Sigmoid colon (tissue), 7 donors: ENCODE results near the gene CHD5. TPM values are rescaled to one million over a fixed set of nuclear protein-coding genes. Genes with fewer than 3 reads are reported as not detected.

ENCODE experiments used
- DNase-seq: peaks from one replicate; pipeline ENCODE4 v3.0.0-alpha.2; 2019
- H3K27ac ChIP-seq, 4 donors: fragments of 200-600 bp; sonication (generic); one replicate each; pipeline ENCODE4 v1.5.1; 2016 to 2019; ENCODE audit warnings: mild to moderate bottlenecking in 1 of 4
- H3K27me3 ChIP-seq, 3 donors: fragments of 200-600 bp; sonication (generic); one replicate each; pipeline ENCODE4 v1.5.1; 2019; ENCODE audit warnings: mild to moderate bottlenecking in 1 of 3
- H3K36me3 ChIP-seq, 4 donors: fragments of 200-600 bp; sonication (generic); one replicate each; pipeline ENCODE4 v1.5.1; 2016 to 2019
- H3K4me1 ChIP-seq, 4 donors: fragments of 200-600 bp; sonication (generic); one replicate each; pipeline ENCODE4 v1.5.1; 2017 to 2019
- H3K4me3 ChIP-seq, 4 donors: fragments of 200-600 bp; sonication (generic); one replicate each; pipeline ENCODE4 v1.5.1; 2017 to 2019; ENCODE audit warnings: mild to moderate bottlenecking in 2 of 4, moderate library complexity in 1 of 4
- H3K9me3 ChIP-seq, 4 donors: fragments of 200-600 bp in 3 of 4; sonication (generic) in 3 of 4; one replicate each; pipeline versions ENCODE4 v1.5.1 to v1.6.1; 2013 to 2019
- CTCF ChIP-seq, 4 experiments: fragments of 450-650 bp in 3 of 4; fragments of 200-600 bp in 1 of 4; IDR thresholded peaks; one replicate each; pipeline ENCODE4 v1.5.1; 2016 to 2019; ENCODE audit warnings: antibody characterized with exemption in 4 of 4, mild to moderate bottlenecking in 3 of 4, moderate library complexity in 2 of 4
- EP300 ChIP-seq, 4 donors: sonication (generic); formaldehyde crosslinking; IDR thresholded peaks; one replicate each; pipeline ENCODE4 v1.6.1; 2017; ENCODE audit warnings: antibody characterized with exemption in 4 of 4
- POLR2A ChIP-seq, 2 donors: fragments of 450-650 bp; IDR thresholded peaks; one replicate each; pipeline ENCODE4 v1.6.1; 2016; ENCODE audit warnings: antibody characterized with exemption in 2 of 2, mild to moderate bottlenecking in 2 of 2, moderate library complexity in 2 of 2
- POLR2AphosphoS5 ChIP-seq, 4 donors: sonication (generic); formaldehyde crosslinking; IDR thresholded peaks; one replicate each; pipeline ENCODE4 v1.6.1; 2017; ENCODE audit warnings: antibody characterized with exemption in 4 of 4
- WGBS, 2 donors: extraction: QIAGEN DNeasy Blood & Tissue Kit; methylation state at CpG; one replicate each; pipeline ENCODE4 v1.1.7; 2013; 5-methylcytosine and 5-hydroxymethylcytosine counted together
- intact Hi-C: fragments of 100-400 bp; cut with DNase I; formaldehyde crosslinking; loops from one replicate; pipeline ENCODE4 v1.15.1; 2023
- polyA plus RNA-seq, 3 donors: library from polyadenylated mRNA; stranded (reverse); fragments of 200-250 nt; gene quantifications; one replicate each; pipeline ENCODE4 v1.2.3, GENCODE V29; 2013
- total RNA-seq, 4 donors: library from RNA; depleted of rRNA; stranded (reverse); fragments of >200 nt; gene quantifications; one replicate each; pipeline ENCODE4 v1.1.0, GENCODE V29; 2016
- donor health status: healthy with polysubstance abuse.
- donor health status: Bipolar disorder and iron deficiency.
- donor health status: healthy.

The CHD5 gene
- total and polyA plus RNA-seq, 7 donors: 0.49 to 2.8 (median 1.4) TPM; not detected in 2

- TF ChIP-seq EP300 (IDR thresholded peaks at IDR 0.05): no peak
- no peak for TF ChIP-seq POLR2A (IDR thresholded peaks at IDR 0.05)
- TF ChIP-seq CTCF (IDR thresholded peaks at IDR 0.05): no peak
- no peak for TF ChIP-seq POLR2AphosphoS5 (IDR thresholded peaks at IDR 0.05)
- intact Hi-C loops: no loop called here
- Histone ChIP-seq H3K9me3 (no peaks in the 10 kb centered on the region), H3K4me3 (no peak overlapping the region), H3K4me1 (peaks cover 0 to 12% (median 5%) of the 10 kb centered on the region in 4 donors), H3K36me3 (no peaks in the 10 kb centered on the region), H3K27ac (no peak overlapping the region), H3K27me3 (peaks cover 0 to 3% (median 0%) of the 10 kb centered on the region in 3 donors)
- no peak for DNase-seq
- WGBS, 2 donors: 94 to 96% methylated on average over 9 of the region's 9 CpGs
These were observed 120.3 kb downstream of the CHD5 start for GRCh38 chr1:6059866-6060265.

GRCh38 chr1:6057170-6057845 is 122.8 kb downstream of the CHD5 start:
- Histone ChIP-seq H3K9me3 (no peaks in the 10 kb centered on the region), H3K27me3 (peaks cover 0 to 3% (median 0%) of the 10 kb centered on the region in 3 donors), H3K4me3 (no peak overlapping the region), H3K27ac (no peak overlapping the region), H3K36me3 (no peaks in the 10 kb centered on the region), H3K4me1 (peaks cover 0 to 12% (median 5%) of the 10 kb centered on the region in 4 donors)
- 39 to 74% methylated on average over 9 of the region's 9 CpGs for WGBS, 2 donors
- intact Hi-C loops: no loop called here
- no peak for TF ChIP-seq EP300 (IDR thresholded peaks at IDR 0.05)
- TF ChIP-seq POLR2A (IDR thresholded peaks at IDR 0.05): no peak
- no peak for TF ChIP-seq POLR2AphosphoS5 (IDR thresholded peaks at IDR 0.05)
- TF ChIP-seq CTCF (IDR thresholded peaks at IDR 0.05): no peak
- no peak for DNase-seq

GRCh38 chr1:6056572-6056948 is 123.6 kb downstream of the CHD5 start:
- no peak for TF ChIP-seq EP300 (IDR thresholded peaks at IDR 0.05)
- no peak for TF ChIP-seq CTCF (IDR thresholded peaks at IDR 0.05)
- no peak for TF ChIP-seq POLR2AphosphoS5 (IDR thresholded peaks at IDR 0.05)
- no peak for TF ChIP-seq POLR2A (IDR thresholded peaks at IDR 0.05)
- H3K27ac ChIP-seq: no peak overlapping the region
- no peak for DNase-seq
- H3K27me3 ChIP-seq: peaks cover 0 to 3% (median 0%) of the 10 kb centered on the region in 3 donors
- H3K4me3 ChIP-seq: no peak overlapping the region
- intact Hi-C loops: no loop called here
- 87 to 89% methylated on average over 8 of the region's 8 CpGs for WGBS, 2 donors
- no peaks in the 10 kb centered on the region for H3K9me3 ChIP-seq
- H3K4me1 ChIP-seq: peaks cover 0 to 12% (median 5%) of the 10 kb centered on the region in 4 donors
- H3K36me3 ChIP-seq: no peaks in the 10 kb centered on the region

GRCh38 chr1:6054596-6054995 is 125.5 kb downstream of the CHD5 start:
- DNase-seq: no peak
- 75 to 90% methylated on average over 6 of the region's 6 CpGs for WGBS, 2 donors
- intact Hi-C loops: no loop called here
- TF ChIP-seq POLR2AphosphoS5 (IDR thresholded peaks at IDR 0.05) (no peak), EP300 (IDR thresholded peaks at IDR 0.05) (no peak), POLR2A (IDR thresholded peaks at IDR 0.05) (no peak), CTCF (IDR thresholded peaks at IDR 0.05) (no peak)
- Histone ChIP-seq H3K4me1 (peaks cover 0 to 12% (median 5%) of the 10 kb centered on the region in 4 donors), H3K27ac (no peak overlapping the region), H3K4me3 (no peak overlapping the region), H3K9me3 (no peaks in the 10 kb centered on the region), H3K36me3 (no peaks in the 10 kb centered on the region), H3K27me3 (peaks cover 0 to 3% (median 0%) of the 10 kb centered on the region in 3 donors)
